PC-3 (cell line): Measurements from ENCODE around the gene TBCB.

Source experiments
- CTCF ChIP-seq: fragments of 300-600 bp; sonication (generic); conservative IDR thresholded peaks from 2 replicates; pipeline ENCODE4 v1.5.1; 2017; ENCODE audit warnings: antibody characterized with exemption, low read depth, mild to moderate bottlenecking, low read length
- EZH2 ChIP-seq: fragments of 300-600 bp; sonication (generic); IDR thresholded peaks from one replicate; pipeline ENCODE4 v1.6.1; 2017; ENCODE audit warnings: antibody characterized with exemption, mild to moderate bottlenecking, low read length; ENCODE audit not compliant: unreplicated experiment

GRCh38 chr19:36106991-36107390 lies 8.3 kb upstream of the TBCB start:
- TF ChIP-seq EZH2 (no peak), CTCF (no peak)
